NCI-H1092 treated with DMSO at 0.1 percent for 48 hours (cell line): ENCODE measurements around the gene KCNJ15.
A peak's percentile ranks its signal among the peaks of the same experiment; 100 is the strongest.

ENCODE experiments used
- DNase-seq: peaks from one replicate; lab custom pipeline; 2025; lab: John Stamatoyannopoulos, UW

The KCNJ15 gene

GRCh38 chr21:38326899-38327298 lies 70.1 kb downstream of the KCNJ15 start:
- DNase-seq: peak; percentile 24

GRCh38 chr21:38327984-38328383 lies 71.2 kb downstream of the KCNJ15 start:
- no peak for DNase-seq

- DNase-seq: no peak
Measured at GRCh38 chr21:38329162-38329561, 72.4 kb downstream of the KCNJ15 start.

GRCh38 chr21:38330666-38331065 lies 73.9 kb downstream of the KCNJ15 start:
- no peak for DNase-seq

GRCh38 chr21:38333301-38334272 lies 76.8 kb downstream of the KCNJ15 start:
- peak; percentile 17 for DNase-seq

- DNase-seq: no peak
Measured at GRCh38 chr21:38334866-38335265, 78.1 kb downstream of the KCNJ15 start.

- no peak for DNase-seq
Measured at GRCh38 chr21:38337793-38338192, 81.0 kb downstream of the KCNJ15 start.

GRCh38 chr21:38340131-38340530 lies 83.3 kb downstream of the KCNJ15 start:
- no peak for DNase-seq

GRCh38 chr21:38341546-38342012 lies 84.8 kb downstream of the KCNJ15 start:
- no peak for DNase-seq

GRCh38 chr21:38342739-38343138 lies 85.9 kb downstream of the KCNJ15 start:
- no peak for DNase-seq

- DNase-seq: peak; percentile 97
Measured at GRCh38 chr21:38343691-38344090, 86.9 kb downstream of the KCNJ15 start.

- no peak for DNase-seq
Measured at GRCh38 chr21:38346286-38346685, 89.5 kb downstream of the KCNJ15 start.

GRCh38 chr21:38349111-38349746 lies 92.4 kb downstream of the KCNJ15 start:
- DNase-seq: peak; percentile 58

GRCh38 chr21:38349977-38350376 lies 93.2 kb downstream of the KCNJ15 start:
- no peak for DNase-seq

GRCh38 chr21:38350684-38351083 lies 93.9 kb downstream of the KCNJ15 start:
- no peak for DNase-seq

- DNase-seq: no peak
Measured at GRCh38 chr21:38351176-38351959, 94.6 kb downstream of the KCNJ15 start.

GRCh38 chr21:38351961-38352521 lies 95.2 kb downstream of the KCNJ15 start:
- peak; percentile 63 for DNase-seq

GRCh38 chr21:38352536-38353219 lies 95.9 kb downstream of the KCNJ15 start:
- DNase-seq: peak; percentile 67

GRCh38 chr21:38354231-38354630 lies 97.4 kb downstream of the KCNJ15 start:
- no peak for DNase-seq

- no peak for DNase-seq
Measured at GRCh38 chr21:38354746-38355145, 98.0 kb downstream of the KCNJ15 start.

GRCh38 chr21:38355353-38355752 lies 98.6 kb downstream of the KCNJ15 start:
- DNase-seq: no peak
